Chondrocyte (in vitro differentiated cells): ENCODE measurements around the gene ITSN1. TPM values are rescaled to one million over a fixed set of nuclear protein-coding genes. Genes with fewer than 3 reads are reported as not detected.
"Not testable (repeated sequence)": the region's sequence is repeated elsewhere in the genome, so short reads cannot be mapped to it uniquely, and the experiment has no call there.

Source experiments
- DNase-seq: peaks from one replicate; pipeline ENCODE4 v3.0.0; 2021; ENCODE audit warnings: mixed read lengths, low spot score
- H3K27ac Mint-ChIP-seq: one replicate; pipeline ENCODE4 v1.8.0; 2021; ENCODE audit warnings: mild to moderate bottlenecking, moderate library complexity, mixed read lengths; ENCODE audit not compliant: unreplicated experiment
- H3K27me3 Mint-ChIP-seq: 2 replicates; pipeline ENCODE4 v1.8.0; 2021; ENCODE audit warnings: low read depth, mixed read lengths
- H3K36me3 Mint-ChIP-seq: 2 replicates; pipeline ENCODE4 v1.8.0; 2021; ENCODE audit warnings: low read depth, mixed read lengths
- H3K4me1 Mint-ChIP-seq: 2 replicates; pipeline ENCODE4 v1.8.0; 2021; ENCODE audit warnings: low read depth, mild to moderate bottlenecking, mixed read lengths
- H3K4me3 Mint-ChIP-seq: one replicate; pipeline ENCODE4 v1.8.0; 2021; ENCODE audit warnings: mild to moderate bottlenecking, moderate library complexity, mixed read lengths; ENCODE audit not compliant: unreplicated experiment
- H3K9me3 Mint-ChIP-seq: 2 replicates; pipeline ENCODE4 v1.8.0; 2021; ENCODE audit warnings: low read depth, mixed read lengths
- CTCF ChIP-seq: fragments of 200-600 bp; sonication (generic); IDR thresholded peaks from 2 replicates; pipeline ENCODE4 v1.5.0; 2021; ENCODE audit warnings: antibody characterized with exemption, mild to moderate bottlenecking, moderate library complexity
- total RNA-seq: library from RNA; stranded (reverse); gene quantifications from 3 replicates; pipeline ENCODE4 v1.2.1, GENCODE V29; 2021

Gene ITSN1
- total RNA-seq, 1 donor from 2014 or later: 29.8 TPM

- peaks cover 4% of the 10 kb centered on the region for H3K36me3 Mint-ChIP-seq
- TF ChIP-seq CTCF: no peak
- no peak overlapping the region for H3K4me3 Mint-ChIP-seq
- H3K27me3 Mint-ChIP-seq: no peaks in the 10 kb centered on the region
- H3K27ac Mint-ChIP-seq: no peak overlapping the region
- peaks cover 4% of the 10 kb centered on the region for H3K9me3 Mint-ChIP-seq
- DNase-seq: no peak
- H3K4me1 Mint-ChIP-seq: peaks cover 14% of the 10 kb centered on the region
Measured at GRCh38 chr21:33673473-33673872, 31.2 kb downstream of the ITSN1 start.

GRCh38 chr21:33674226-33674625 lies 31.9 kb downstream of the ITSN1 start:
- peaks cover 18% of the 10 kb centered on the region for H3K4me1 Mint-ChIP-seq
- H3K36me3 Mint-ChIP-seq: peaks cover 4% of the 10 kb centered on the region
- H3K27ac Mint-ChIP-seq: no peak overlapping the region

GRCh38 chr21:33676666-33677065 lies 34.4 kb downstream of the ITSN1 start:
- H3K27ac Mint-ChIP-seq, DNase-seq, H3K9me3 Mint-ChIP-seq, H3K27me3 Mint-ChIP-seq, H3K36me3 Mint-ChIP-seq, H3K4me3 Mint-ChIP-seq: not testable (repeated sequence)
- peaks cover 30% of the 10 kb centered on the region for H3K4me1 Mint-ChIP-seq

More at GRCh38 chr21:33674226-33674625, 31.9 kb downstream of the ITSN1 start:
- Mint-ChIP-seq H3K27me3 (no peaks in the 10 kb centered on the region), H3K9me3 (peaks cover 4% of the 10 kb centered on the region), H3K4me3 (no peak overlapping the region)
- no peak for TF ChIP-seq CTCF
- DNase-seq: no peak

GRCh38 chr21:33677450-33677849 lies 35.1 kb downstream of the ITSN1 start:
- peaks cover under 1% of the 10 kb centered on the region for H3K9me3 Mint-ChIP-seq
- no peaks in the 10 kb centered on the region for H3K27me3 Mint-ChIP-seq
- DNase-seq: no peak
- H3K4me1 Mint-ChIP-seq: peaks cover 27% of the 10 kb centered on the region
- peaks cover 3% of the 10 kb centered on the region for H3K36me3 Mint-ChIP-seq
- TF ChIP-seq CTCF: no peak
- no peak overlapping the region for H3K27ac Mint-ChIP-seq
- H3K4me3 Mint-ChIP-seq: no peak overlapping the region

- Mint-ChIP-seq H3K4me3 (no peak overlapping the region), H3K4me1 (peaks cover 55% of the 10 kb centered on the region), H3K9me3 (no peaks in the 10 kb centered on the region), H3K36me3 (peaks cover 2% of the 10 kb centered on the region), H3K27ac (no peak overlapping the region), H3K27me3 (no peaks in the 10 kb centered on the region)
- no peak for TF ChIP-seq CTCF
- no peak for DNase-seq
Measured at GRCh38 chr21:33680870-33681269, 38.6 kb downstream of the ITSN1 start.

- peaks cover 73% of the 10 kb centered on the region for H3K4me1 Mint-ChIP-seq
Measured at GRCh38 chr21:33682992-33683627, 40.8 kb downstream of the ITSN1 start.

More at GRCh38 chr21:33682992-33683627, 40.8 kb downstream of the ITSN1 start:
- H3K27ac Mint-ChIP-seq: peak overlapping the region; percentile 88
- H3K9me3 Mint-ChIP-seq: no peaks in the 10 kb centered on the region
- no peaks in the 10 kb centered on the region for H3K36me3 Mint-ChIP-seq
- no peak overlapping the region for H3K4me3 Mint-ChIP-seq
- TF ChIP-seq CTCF: no peak
- no peak for DNase-seq
- no peaks in the 10 kb centered on the region for H3K27me3 Mint-ChIP-seq
